Activated naive CD4-positive, alpha-beta T cell (primary cell): ENCODE measurements around the gene DSTN.

ENCODE experiments used
- DNase-seq, 4 experiments: peaks; one replicate each; lab custom pipeline; 2025; lab: John Stamatoyannopoulos, UW

Gene DSTN

DNA sequence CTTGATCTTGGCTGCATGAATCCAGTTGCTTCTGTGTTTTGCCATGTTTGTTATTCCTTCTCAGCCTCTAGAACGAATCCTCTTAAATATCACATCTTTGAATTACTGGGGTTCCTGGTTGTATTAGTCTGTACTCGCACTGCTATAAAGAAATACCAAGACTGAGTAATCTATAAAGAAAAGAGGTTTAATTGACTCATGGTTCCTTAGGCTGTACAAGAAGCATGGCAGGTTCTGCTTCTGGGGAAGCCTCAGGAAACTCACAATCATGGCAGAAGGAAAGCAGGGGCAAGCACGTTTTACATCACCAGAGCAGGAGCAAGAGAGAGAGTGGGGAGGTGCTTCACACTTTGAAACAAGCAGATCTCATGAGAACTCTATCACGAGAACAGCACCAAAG is 20.7 kb upstream of the DSTN start:
- DNase-seq, result no peak

DNA sequence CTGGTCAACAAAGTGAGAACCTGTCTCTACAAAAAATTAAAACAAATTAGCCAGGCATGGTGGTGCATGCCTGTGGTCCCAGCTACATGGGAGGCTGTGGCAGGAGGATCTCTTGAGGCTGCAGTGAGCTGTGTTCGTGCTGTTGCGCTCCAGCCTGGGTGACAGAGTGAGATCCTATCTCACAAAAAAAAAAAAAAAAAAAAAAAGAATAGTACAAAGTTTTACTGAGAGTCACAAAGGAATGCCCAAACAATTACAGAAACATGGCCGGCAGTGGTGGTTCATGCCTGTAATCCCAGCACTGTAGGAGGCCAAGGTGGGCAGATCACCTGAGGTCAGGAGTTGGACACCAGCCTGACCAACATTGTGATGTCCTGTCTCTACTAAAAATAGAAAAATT is 14.8 kb upstream of the DSTN start:
- DNase-seq, result no peak

DNA sequence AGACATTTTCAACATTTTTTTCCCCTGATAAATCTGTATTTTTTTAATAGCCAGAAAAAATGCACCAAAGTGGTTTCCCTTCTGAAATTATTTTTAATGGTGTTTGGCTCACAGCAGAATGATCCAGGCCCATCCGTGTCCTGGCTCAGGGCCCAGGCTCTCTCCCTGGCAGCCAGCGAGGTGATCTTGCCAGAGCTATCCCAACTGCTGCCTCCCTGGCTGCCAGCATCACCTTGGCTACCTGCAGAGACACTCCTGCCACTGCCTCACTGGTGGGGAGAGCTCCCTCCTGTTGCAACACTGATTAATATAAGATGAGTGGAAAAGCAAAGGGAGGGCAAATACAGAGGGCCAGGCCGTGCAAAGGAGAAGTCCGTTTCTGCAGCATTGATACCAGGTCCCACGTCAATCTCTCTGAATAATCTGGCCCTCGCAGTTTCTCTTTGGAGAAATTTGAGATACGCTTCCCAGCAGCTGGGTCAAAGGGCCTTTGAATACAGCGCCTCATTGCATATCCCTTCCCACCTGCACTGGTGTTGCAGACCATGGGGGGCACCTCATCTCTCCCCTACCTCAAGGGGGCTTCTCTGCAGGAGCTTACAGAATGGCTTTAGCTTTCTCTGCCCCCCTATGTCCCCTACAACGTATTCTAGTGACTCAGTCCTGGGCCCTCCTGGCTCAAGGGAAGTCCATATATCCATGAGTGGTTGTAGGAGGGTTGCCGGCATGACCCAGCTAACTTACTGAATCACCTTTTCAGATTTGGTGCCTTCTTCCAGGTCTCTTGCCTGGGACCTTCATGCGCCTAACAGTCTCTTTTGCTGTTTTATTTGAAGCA is 12.8 kb upstream of the DSTN start:
- no peak for DNase-seq

DNA sequence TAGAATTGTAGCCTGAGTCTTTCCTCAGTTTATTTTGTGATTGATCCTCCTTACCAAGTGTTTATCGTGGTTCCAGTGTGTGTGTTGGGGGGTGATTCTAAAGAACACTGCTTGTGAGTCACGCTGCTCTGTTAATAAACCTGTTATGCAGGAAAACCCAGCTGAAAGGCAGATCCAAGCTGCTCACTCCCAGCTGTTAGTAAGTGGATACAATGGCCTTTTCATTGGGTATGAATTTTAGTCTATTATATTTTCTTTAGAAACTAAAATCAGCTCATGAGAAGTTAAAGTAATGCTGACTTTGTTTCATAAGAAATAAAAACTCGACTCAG is 12.2 kb upstream of the DSTN start:
- no peak for DNase-seq

DNA sequence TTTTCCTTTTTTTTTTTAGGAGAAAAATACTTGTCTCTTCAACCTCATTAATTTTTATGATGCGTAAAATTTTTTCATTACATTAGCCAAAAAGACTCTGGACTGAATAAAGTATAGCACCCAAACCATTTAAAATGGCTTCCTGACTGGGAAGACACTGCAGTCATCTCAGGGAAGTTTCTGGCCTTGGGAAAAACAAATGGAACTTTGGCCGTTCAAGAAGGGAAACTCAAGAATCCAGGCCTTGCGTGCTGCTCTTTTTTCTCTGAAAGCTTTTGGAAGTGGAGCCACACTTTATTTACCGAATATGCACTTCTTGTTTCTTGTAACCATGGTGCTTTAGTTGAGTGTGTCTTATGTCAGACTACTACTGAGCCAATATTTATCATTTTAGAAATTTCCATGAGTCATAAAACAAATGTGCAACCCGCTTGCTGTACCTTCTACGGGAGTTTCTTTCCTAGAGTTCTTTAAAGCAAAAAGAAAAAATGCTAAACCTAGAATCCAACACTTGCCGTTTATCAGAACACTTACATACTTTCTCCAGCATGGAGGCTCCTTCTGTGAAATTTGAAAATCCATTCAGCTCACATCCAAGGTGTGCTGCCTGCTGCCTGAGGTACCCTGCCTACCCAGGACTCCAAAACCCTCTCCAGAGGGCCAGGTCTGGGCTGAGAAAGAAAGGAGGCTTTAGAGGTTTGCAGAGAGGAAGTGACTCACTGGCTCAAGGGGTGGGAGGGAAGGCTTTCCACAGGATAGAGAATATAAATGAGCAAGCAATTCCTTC is 11.5 kb upstream of the DSTN start:
- DNase-seq, result no peak

DNA sequence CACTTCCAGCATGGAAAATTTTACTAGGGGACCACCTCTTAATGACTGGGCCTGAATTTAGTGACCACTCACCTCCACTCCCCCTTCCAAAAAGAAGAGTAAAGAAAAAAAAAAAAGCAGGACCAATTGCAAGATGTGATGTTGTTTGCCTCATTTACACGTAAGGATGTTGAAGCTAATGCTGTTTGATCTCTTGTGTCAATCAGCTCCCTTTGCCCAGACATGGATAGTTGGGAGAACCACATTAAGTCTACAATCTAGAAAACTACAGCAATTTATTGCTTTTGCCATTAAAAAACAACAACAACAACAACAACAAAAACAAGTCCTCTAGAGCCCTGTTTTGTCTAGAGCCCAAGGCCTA is 11.0 kb upstream of the DSTN start:
- no peak for DNase-seq

DNA sequence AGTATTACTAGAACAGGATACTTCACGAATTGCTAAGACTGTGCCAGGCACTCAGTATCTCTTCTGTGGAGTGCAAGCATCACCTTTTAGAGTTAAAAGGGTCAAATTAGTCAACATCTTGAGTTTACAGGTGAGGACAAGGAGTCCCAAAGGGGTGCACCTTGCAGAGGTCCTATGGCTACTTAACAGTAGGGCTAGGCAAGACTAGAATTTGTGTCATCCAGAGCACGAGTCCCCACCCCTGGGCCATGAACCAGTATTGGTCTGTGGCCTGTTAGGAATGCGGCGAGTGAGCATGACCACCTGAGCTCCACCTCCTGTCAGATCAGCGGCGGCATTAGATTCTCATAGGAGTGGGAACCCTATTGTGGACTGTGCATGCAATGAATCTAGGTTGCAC is 10.5 kb upstream of the DSTN start:
- DNase-seq, result no peak

DNA sequence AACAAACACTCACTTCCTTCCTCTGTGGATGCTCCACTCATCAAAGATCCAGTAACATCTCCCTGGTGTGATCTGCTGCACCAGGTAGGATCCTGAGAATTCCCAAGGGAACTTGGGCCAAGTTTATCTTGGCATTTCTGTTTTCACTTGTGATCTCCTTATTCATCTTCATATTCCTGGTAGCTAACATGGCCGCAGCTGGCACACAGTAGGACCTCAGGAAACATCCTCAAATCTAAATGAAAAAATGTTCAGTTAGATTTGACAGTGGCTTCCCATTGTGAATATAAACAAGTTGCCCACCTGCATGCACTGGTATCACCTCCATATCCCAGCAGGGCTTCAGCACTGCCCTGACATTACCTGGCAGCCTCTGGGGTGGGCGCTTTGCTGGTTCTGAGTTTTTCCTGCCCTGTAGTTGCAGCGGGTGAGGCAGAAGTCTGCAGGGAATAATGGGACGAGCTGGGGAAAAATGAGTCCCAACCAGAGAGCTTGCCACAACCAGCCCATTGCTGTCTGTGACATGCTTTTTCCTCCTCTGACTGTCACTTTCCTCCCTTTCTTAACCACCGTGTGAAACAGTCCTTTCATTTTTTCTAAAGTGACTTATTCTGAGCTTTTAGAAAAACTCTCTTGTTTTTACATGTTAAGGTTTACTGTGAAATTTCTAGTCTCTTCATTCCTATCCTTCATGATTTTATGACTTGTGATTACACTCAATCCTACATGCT is 9.4 kb upstream of the DSTN start:
- no peak for DNase-seq

DNA sequence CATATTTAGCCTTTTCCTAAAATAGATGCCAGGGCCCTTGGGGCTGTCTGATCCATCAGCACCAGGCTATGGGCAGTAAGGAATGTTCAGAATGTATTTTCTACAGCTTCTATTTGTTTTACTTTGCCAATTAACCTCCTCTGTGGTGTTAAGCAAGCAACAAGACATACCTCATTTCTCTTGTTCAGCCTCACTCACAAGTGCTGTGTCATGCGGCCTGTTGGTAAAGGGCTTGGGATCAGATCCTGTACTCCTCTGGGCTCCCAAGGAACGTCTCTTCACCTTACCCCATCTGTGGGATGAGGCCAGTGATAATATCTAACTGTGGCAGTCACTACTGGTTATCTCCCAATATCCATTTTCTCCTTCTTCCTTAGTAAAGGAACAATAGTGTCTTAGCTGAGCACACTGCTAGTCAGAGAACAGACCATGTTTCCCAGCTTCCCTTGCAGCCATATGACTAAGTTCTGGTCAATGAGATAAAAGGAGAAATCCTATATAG is 7.0 kb upstream of the DSTN start:
- DNase-seq, result no peak

DNA sequence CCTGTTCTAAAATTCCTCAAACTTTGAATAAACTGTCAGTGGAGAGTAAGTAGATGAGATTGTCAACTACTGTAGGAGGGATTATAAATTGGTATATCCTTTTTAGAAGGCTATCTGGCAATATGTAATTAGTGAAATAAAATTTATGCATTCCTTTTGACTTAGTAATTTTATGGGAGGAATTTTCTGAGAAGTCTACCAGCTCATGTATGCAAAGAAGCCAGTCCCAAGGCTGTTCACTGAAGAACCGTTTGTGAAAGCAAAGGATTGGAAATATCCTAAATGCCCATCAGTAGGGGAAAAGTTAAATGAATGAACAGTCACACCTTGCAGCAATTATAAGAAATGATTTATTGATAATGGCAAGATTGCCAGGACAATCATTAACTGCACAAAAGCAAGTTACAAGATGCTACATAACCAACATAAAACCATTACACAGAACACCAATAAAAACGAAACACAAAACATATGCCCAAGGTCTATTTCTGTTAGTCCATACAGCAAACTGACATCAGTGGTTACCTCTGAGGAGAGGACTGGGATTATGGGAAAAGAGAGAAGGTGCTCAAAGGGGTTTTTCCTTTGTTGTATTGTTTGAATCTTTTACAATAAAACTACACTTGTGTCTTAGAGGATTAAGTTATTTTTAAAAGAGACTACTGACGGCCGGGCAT is 4.6 kb upstream of the DSTN start:
- DNase-seq, result no peak

DNA sequence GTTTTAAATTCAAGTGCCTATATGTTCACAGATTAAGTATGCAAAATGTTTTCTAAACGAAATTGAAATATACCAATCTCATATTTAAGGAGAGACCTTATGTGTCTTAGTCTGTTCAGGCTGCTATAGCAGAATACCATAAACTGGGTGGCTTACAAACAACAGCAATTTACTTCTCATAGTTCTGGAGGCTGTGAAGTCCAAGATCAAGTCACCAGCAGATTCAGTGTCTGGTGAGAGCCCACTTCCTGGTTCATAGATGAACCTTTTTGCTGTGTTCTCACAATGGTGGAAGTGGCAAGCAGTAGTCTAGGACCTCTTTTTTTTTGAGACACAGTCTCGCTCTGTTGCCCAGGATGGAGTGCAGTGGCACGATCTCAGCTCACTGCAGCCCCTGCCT is 3.5 kb upstream of the DSTN start:
- DNase-seq, result no peak

DNA sequence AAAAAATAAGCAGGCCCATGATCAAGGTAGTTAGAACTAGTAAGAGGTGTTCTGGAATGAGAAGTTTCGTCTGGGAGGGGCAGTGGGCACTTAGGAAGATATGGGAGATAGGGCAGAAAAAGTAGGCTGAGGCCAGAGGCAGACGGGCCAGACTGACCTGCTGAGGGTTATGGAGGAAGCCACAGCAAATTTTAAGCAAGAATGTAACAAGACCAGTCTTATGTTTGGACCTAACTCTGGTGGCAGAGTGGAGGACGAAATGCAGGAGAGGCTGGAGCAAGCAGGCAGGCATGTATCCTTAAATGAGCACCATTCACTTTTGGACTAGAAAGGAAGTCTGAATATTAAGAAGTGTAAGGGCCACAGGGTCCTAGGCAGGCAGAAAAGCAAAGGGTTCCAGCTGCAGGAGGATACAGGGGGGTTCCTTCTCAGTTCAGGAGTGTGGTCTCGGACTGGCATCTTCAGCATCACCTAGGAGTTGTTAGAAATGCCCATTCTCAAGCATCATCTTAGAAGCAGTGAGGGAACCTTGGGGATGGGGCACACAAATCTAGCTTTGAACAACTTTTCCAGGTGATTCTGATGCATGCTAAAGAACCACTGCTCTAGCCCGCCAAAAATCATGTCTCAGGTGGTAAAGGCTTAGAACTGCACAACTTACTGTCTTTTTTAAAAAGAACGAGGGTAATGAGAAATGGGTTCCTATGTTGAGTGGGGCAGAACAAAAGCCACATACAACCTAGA is 1.7 kb upstream of the DSTN start:
- DNase-seq, result no peak

DNA sequence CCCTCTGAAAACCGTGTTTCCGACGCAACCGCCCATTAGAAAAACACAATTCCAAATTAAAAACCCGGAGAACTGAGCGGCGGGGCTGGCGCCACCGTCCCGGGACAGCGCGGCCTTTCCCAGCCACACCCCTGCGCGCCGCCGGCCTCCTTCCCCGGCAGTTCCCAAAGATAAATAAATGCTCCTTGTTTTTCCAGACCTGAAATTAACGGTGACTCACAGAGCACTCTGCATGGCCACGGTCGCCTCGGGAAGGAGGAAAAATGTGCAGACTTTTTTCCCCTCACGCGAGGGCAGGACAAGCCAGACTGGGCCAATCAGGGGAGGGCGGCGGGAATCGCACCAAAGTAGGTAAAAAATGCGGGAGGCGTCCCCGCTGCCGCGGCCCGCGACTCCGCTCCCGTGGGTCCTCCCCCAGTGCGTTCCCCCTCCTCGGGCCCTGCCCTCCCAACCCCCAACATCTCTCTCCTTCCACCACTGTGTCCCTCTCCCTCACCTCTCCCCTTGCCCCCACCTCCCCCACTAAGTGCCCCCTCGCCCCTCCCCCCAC is 828 bp upstream of the DSTN start:
- DNase-seq, result no peak

DNA sequence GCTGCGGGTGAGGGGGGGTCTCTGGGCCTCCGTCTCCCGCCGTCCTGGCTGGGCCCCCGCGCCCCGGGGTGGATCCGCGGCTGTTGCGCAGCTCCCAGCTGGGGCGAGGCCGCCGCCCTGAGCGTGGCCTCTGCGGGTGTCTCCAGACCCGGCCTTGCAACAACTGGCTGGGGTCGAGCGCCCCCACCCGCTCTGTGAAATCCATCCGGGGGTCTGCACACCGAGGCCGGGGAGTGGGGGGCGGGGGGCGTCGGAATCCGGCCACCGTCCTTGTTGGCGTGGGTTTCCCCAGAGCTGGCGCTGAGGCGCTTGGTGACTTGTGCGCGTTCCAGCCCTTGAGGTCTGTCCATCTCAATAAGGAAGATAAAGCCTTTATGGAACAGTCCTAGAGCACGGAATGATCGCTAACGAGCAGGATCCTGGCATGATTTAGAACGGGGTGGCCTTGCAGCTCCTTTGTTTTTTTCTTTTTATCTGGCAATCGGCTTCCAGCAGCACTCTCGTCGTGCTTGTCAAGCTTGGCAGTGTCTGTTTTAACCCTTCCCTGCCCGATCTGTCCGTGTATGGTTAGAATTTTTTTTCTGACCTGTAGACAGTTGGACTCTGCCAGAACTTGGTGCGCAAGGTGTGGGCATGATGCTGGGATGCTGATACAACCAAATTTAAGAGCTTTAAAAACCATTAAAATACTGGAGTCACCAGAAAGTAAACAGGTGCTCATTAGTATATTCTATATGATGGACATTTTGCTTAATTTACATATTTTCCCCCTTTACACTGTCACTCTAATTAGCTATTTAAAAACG is 675 bp downstream of the DSTN start:
- peak in 1 of 4 experiments; percentile 9 for DNase-seq

DNA sequence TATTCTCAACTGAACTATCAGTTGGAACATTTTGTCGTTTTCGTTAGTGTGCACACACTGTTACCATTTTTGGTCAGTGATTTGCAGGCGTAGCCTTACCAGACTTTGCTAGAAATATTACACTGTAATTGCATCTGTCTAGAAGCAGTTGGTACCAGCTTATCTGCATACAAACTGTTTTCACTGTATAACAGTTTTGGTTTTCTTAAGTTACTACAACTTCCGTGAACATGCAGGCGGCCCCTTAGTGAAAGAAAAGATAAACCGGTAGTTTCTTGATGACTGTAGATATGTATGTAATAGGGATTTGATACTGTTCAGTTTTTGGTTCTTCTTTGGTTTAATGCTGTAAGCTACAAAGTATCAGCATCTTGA is 1.3 kb downstream of the DSTN start:
- no peak for DNase-seq

DNA sequence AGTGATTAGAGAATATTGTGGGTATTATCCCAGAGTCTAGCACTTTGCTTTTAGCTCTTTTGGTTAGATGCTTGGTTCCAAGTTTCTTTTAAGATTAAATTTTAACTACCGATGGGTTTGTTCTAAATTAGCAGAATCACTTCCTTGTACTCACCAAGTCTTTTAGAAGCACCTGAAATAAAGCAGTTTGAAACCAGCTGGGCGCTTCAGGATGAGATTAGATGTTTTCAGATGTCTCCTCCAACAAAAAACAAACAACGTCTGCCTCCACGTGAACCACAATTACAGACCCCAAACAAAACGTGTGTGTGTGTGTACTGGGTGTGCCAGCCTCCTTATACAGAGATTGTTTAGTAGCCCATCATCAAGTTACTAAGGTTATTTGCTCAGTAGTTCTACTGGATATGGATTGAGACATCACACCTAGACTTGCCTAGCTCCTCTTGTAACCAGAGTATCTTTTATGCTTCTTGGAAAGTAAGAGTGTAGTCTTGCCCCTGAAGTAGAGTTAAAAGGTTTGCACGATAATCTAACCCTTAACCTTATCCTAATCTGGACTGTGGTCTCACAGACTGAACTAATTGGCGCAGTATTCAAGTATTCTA is 2.3 kb downstream of the DSTN start:
- DNase-seq, result no peak

DNA sequence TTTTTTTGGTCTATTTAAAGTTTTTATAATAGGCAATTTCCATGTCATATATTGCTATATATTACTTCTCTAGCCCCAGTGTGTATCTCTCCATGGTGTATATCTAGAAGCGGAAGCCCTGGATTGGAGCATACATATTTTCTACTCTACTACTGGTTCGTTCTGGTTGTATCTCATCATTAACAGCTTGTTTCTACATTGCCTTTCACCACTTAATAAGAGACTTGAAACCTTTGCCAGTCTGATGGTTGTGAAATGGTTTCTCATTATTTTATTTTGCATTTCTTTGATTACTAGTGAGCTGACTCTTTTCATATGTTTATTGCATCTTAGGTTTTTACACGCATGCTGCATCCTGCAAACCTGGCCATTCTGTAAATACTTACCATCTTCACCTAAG is 3.6 kb downstream of the DSTN start:
- no peak for DNase-seq

DNA sequence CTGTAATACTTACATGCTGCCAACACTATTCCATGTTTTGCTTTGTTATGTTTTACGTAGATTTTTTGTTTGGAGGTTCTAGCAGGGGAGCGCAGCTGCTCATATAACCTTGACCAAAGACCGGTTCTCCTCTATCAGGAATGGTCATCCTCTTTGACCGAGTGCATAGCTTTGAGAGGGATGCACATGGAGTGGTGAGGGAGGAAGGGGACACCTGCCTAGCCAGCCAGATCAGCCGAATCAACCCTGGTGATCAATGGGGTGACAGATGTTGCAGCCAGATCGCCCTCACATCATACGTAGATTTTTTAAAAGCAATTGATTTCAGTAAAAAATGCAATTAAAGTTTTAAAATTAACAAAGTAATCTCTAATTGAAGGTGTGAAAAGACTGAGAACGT is 6.3 kb downstream of the DSTN start:
- DNase-seq, result no peak

DNA sequence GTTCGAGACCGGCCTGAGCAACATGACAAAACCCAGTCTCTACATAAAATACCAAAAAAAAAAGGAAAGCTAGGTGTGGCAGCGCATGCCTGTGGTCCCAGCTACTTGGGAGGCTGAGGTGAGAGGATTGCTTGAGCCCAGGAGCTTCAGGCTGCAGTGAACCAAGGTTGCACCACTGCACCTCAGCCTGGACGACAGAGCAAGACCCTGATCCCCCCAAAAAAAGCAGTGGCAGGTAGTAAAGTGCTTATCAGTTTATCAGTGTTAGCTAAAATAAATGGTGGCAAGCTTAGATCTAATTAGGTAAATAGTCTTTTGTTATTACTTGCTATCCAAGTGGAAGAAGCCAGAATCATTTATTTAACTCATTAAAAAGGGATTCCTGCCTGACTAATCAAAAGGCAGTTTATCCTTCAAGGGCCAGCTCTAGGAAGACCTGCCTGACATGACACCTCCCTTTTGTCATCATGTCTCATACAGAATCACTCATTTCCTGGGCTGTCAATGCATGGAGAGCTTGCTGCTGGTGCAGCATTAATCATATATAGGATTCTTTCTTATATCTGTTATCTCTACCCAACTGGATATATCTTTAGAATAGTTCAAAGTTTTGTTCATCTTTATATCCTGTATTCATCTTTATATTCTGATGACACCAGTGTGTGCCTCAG is 9.6 kb downstream of the DSTN start:
- DNase-seq, result no peak
